Measurements from ENCODE around the gene CEND1. TPM values are rescaled to one million over a fixed set of nuclear protein-coding genes. Genes with fewer than 3 reads are reported as not detected.

The CEND1 gene
- total RNA-seq, 1 donor from 2014 or later: not detected

GRCh38 chr11:774873-775592 is 14.9 kb downstream of the CEND1 start:
- intact Hi-C loops (cut with DNase I): no loop called here
- TF ChIP-seq CTCF (IDR thresholded peaks at IDR 0.05): no peak
- Histone ChIP-seq H3K27ac (no peak overlapping the region), H3K4me3 (no peak overlapping the region), H3K27me3 (no peaks in the 10 kb centered on the region), H3K9me3 (no peaks in the 10 kb centered on the region), H3K4me1 (peaks cover 23% of the 10 kb centered on the region), H3K36me3 (peaks cover 31% of the 10 kb centered on the region)
- peak; percentile 64 for DNase-seq
- ATAC-seq: no peak

GRCh38 chr11:773830-774229 is 16.1 kb downstream of the CEND1 start:
- DNase-seq (peak; percentile 62), ATAC-seq (no peak)
- no peak overlapping the region for H3K4me3 ChIP-seq
- H3K4me1 ChIP-seq: peaks cover 23% of the 10 kb centered on the region
- H3K27ac ChIP-seq: no peak overlapping the region
- H3K27me3 ChIP-seq: no peaks in the 10 kb centered on the region
- H3K9me3 ChIP-seq: no peaks in the 10 kb centered on the region
- H3K36me3 ChIP-seq: peaks cover 34% of the 10 kb centered on the region
- intact Hi-C loops (cut with DNase I): no loop called here
- no peak for TF ChIP-seq CTCF (IDR thresholded peaks at IDR 0.05)

GRCh38 chr11:773425-773824 is 16.5 kb downstream of the CEND1 start:
- Histone ChIP-seq H3K4me3 (no peak overlapping the region), H3K27me3 (no peaks in the 10 kb centered on the region), H3K9me3 (no peaks in the 10 kb centered on the region), H3K27ac (no peak overlapping the region), H3K4me1 (peaks cover 22% of the 10 kb centered on the region), H3K36me3 (peaks cover 34% of the 10 kb centered on the region)
- no peak for ATAC-seq
- intact Hi-C loops (cut with DNase I): no loop called here
- peak; percentile 58 for DNase-seq
- no peak for TF ChIP-seq CTCF (IDR thresholded peaks at IDR 0.05)

GRCh38 chr11:772429-773390 is 17.2 kb downstream of the CEND1 start:
- H3K27ac ChIP-seq: no peak overlapping the region
- H3K27me3 ChIP-seq: no peaks in the 10 kb centered on the region
- peaks cover 16% of the 10 kb centered on the region for H3K4me1 ChIP-seq
- H3K9me3 ChIP-seq: no peaks in the 10 kb centered on the region
- ATAC-seq (no peak), DNase-seq (peak; percentile 61)
- intact Hi-C loops (cut with DNase I): no loop called here
- H3K36me3 ChIP-seq: peaks cover 34% of the 10 kb centered on the region
- no peak overlapping the region for H3K4me3 ChIP-seq
- no peak for TF ChIP-seq CTCF (IDR thresholded peaks at IDR 0.05)

GRCh38 chr11:771617-772204 is 18.2 kb downstream of the CEND1 start:
- Histone ChIP-seq H3K4me1 (peaks cover 16% of the 10 kb centered on the region), H3K36me3 (peaks cover 38% of the 10 kb centered on the region), H3K27me3 (no peaks in the 10 kb centered on the region), H3K9me3 (no peaks in the 10 kb centered on the region), H3K4me3 (no peak overlapping the region), H3K27ac (no peak overlapping the region)
- TF ChIP-seq CTCF (IDR thresholded peaks at IDR 0.05): no peak
- no peak for DNase-seq
- ATAC-seq: peak; percentile 4
- intact Hi-C loops (cut with DNase I): no loop called here
